Gastroesophageal sphincter (tissue), 4 donors: ENCODE measurements around the gene CXCL5. TPM values are rescaled to one million over a fixed set of nuclear protein-coding genes. Genes with fewer than 3 reads are reported as not detected.

Source experiments
- ATAC-seq: fragments of 150-250 bp; one replicate; pipeline ENCODE4 v1.9.1; 2016; ENCODE audit warnings: mild to moderate bottlenecking, moderate library complexity
- H3K27ac ChIP-seq, 4 donors: fragments of 200-600 bp; sonication (generic) in 3 of 4; 1 replicate in 3 of 4; 2 replicates in 1 of 4; pipeline ENCODE4 v1.5.1; 2016 to 2019
- H3K27me3 ChIP-seq: fragments of 200-600 bp; sonication (generic); one replicate; pipeline ENCODE4 v1.5.1; 2019
- H3K36me3 ChIP-seq, 2 donors: fragments of 200-600 bp; sonication (generic); one replicate each; pipeline ENCODE4 v1.5.1; 2019; ENCODE audit warnings: control low read depth in 1 of 2
- H3K4me1 ChIP-seq, 3 donors: fragments of 200-600 bp; sonication (generic); 1 replicate in 2 of 3; 2 replicates in 1 of 3; pipeline ENCODE4 v1.5.1; 2016 to 2019; ENCODE audit warnings: control low read depth in 2 of 3
- H3K4me3 ChIP-seq, 2 donors: fragments of 200-600 bp; sonication (generic); one replicate each; pipeline ENCODE4 v1.5.1; 2019; ENCODE audit warnings: mild to moderate bottlenecking in 1 of 2, moderate library complexity in 1 of 2
- H3K9me3 ChIP-seq, 3 donors: fragments of 200-600 bp; sonication (generic); one replicate each; pipeline ENCODE4 v1.5.1; 2017 to 2019; ENCODE audit warnings: control low read depth in 2 of 3
- CTCF ChIP-seq, 4 experiments: fragments of 200-600 bp in 2 of 4; fragments of 450-650 bp in 2 of 4; sonication (generic) in 1 of 4; IDR thresholded peaks; one replicate each; pipeline ENCODE4 v1.5.1; 2017 to 2019; ENCODE audit warnings: antibody characterized with exemption in 4 of 4, mild to moderate bottlenecking in 2 of 4, moderate library complexity in 2 of 4
- EP300 ChIP-seq: sonication (generic); formaldehyde crosslinking; IDR thresholded peaks from one replicate; pipeline ENCODE4 v1.6.1; 2017; ENCODE audit warnings: antibody characterized with exemption, mild to moderate bottlenecking
- POLR2A ChIP-seq, 2 donors: fragments of 450-650 bp; IDR thresholded peaks; one replicate each; pipeline ENCODE4 v1.6.1; 2017; ENCODE audit warnings: antibody characterized with exemption in 2 of 2, mild to moderate bottlenecking in 2 of 2, moderate library complexity in 1 of 2
- POLR2AphosphoS5 ChIP-seq: sonication (generic); formaldehyde crosslinking; IDR thresholded peaks from one replicate; pipeline ENCODE4 v1.6.1; 2017; ENCODE audit warnings: antibody characterized with exemption
- WGBS, 2 donors: methylation state at CpG; one replicate each; pipeline ENCODE4 v1.1.5; 2018; ENCODE audit warnings: low coverage in 1 of 2; 5-methylcytosine and 5-hydroxymethylcytosine counted together
- total RNA-seq, 4 donors: library from RNA; depleted of rRNA; stranded (reverse); fragments of >200 nt; gene quantifications; one replicate each; pipeline ENCODE4 v1.1.0, GENCODE V29; 2016

The CXCL5 gene
- total RNA-seq, 4 donors from 2014 or later: 0.19 to 1.3 (median 0.42) TPM; not detected in 1

GRCh38 chr4:73992050-73992449 is 6.4 kb downstream of the CXCL5 start:
- Histone ChIP-seq H3K27ac (no peak overlapping the region), H3K36me3 (no peaks in the 10 kb centered on the region), H3K4me1 (no peaks in the 10 kb centered on the region), H3K4me3 (no peak overlapping the region), H3K9me3 (no peaks in the 10 kb centered on the region), H3K27me3 (no peaks in the 10 kb centered on the region)
- 0 to 50% methylated on average over 1 of the region's 1 CpG for WGBS, 2 donors
- ATAC-seq: no peak
- no peak for TF ChIP-seq CTCF (IDR thresholded peaks at IDR 0.05)
- TF ChIP-seq POLR2A (IDR thresholded peaks at IDR 0.05): no peak
- TF ChIP-seq POLR2AphosphoS5: no peak
- no peak for TF ChIP-seq EP300

- no peak for ATAC-seq
- TF ChIP-seq CTCF (IDR thresholded peaks at IDR 0.05): no peak
- TF ChIP-seq POLR2AphosphoS5: no peak
- TF ChIP-seq POLR2A (IDR thresholded peaks at IDR 0.05): no peak
- no peak for TF ChIP-seq EP300
- 67 to 76% methylated on average over 1 of the region's 1 CpG for WGBS, 2 donors
- H3K36me3 ChIP-seq: no peaks in the 10 kb centered on the region
- H3K9me3 ChIP-seq: no peaks in the 10 kb centered on the region
- H3K27ac ChIP-seq: no peak overlapping the region
- H3K27me3 ChIP-seq: no peaks in the 10 kb centered on the region
- no peak overlapping the region for H3K4me3 ChIP-seq
- H3K4me1 ChIP-seq: no peaks in the 10 kb centered on the region
Measured at GRCh38 chr4:73991742-73992000, 6.8 kb downstream of the CXCL5 start.

- Histone ChIP-seq H3K27me3 (no peaks in the 10 kb centered on the region), H3K27ac (no peak overlapping the region), H3K4me3 (no peak overlapping the region), H3K9me3 (no peaks in the 10 kb centered on the region), H3K4me1 (no peaks in the 10 kb centered on the region), H3K36me3 (no peaks in the 10 kb centered on the region)
- TF ChIP-seq EP300 (no peak), POLR2A (IDR thresholded peaks at IDR 0.05) (no peak), POLR2AphosphoS5 (no peak), CTCF (IDR thresholded peaks at IDR 0.05) (no peak)
- 85 to 88% methylated on average over 5 to 9 of the region's 9 CpGs for WGBS, 2 donors
- ATAC-seq: no peak
Measured at GRCh38 chr4:73990988-73991741, 7.3 kb downstream of the CXCL5 start.

GRCh38 chr4:73989928-73990327 is 8.5 kb downstream of the CXCL5 start:
- no peaks in the 10 kb centered on the region for H3K27me3 ChIP-seq
- H3K36me3 ChIP-seq: no peaks in the 10 kb centered on the region
- no peaks in the 10 kb centered on the region for H3K9me3 ChIP-seq
- H3K4me3 ChIP-seq: no peak overlapping the region
- 55 to 74% methylated on average over 5 of the region's 5 CpGs for WGBS, 2 donors
- ATAC-seq: no peak
- TF ChIP-seq POLR2AphosphoS5 (no peak), CTCF (IDR thresholded peaks at IDR 0.05) (no peak), POLR2A (IDR thresholded peaks at IDR 0.05) (no peak), EP300 (no peak)
- no peak overlapping the region for H3K27ac ChIP-seq
- H3K4me1 ChIP-seq: no peaks in the 10 kb centered on the region

- H3K27ac ChIP-seq: no peak overlapping the region
- no peaks in the 10 kb centered on the region for H3K9me3 ChIP-seq
- TF ChIP-seq CTCF (IDR thresholded peaks at IDR 0.05) (no peak), POLR2A (IDR thresholded peaks at IDR 0.05) (no peak), EP300 (no peak), POLR2AphosphoS5 (no peak)
- H3K4me1 ChIP-seq: no peaks in the 10 kb centered on the region
- no peak overlapping the region for H3K4me3 ChIP-seq
- no peak for ATAC-seq
- no peaks in the 10 kb centered on the region for H3K36me3 ChIP-seq
- H3K27me3 ChIP-seq: no peaks in the 10 kb centered on the region
- 71 to 73% methylated on average over 1 to 3 of the region's 3 CpGs for WGBS, 2 donors
Measured at GRCh38 chr4:73989031-73989430, 9.4 kb downstream of the CXCL5 start.
